Adrenal gland (tissue), 5 donors: ENCODE results near the gene ARHGAP8.

Experiments used
- POLR2A ChIP-seq, 2 donors: fragments of 450-650 bp; IDR thresholded peaks; one replicate each; pipeline ENCODE4 v1.6.1; 2017; ENCODE audit warnings: antibody characterized with exemption in 2 of 2, mild to moderate bottlenecking in 2 of 2, moderate library complexity in 1 of 2
- TF ChIP-seq, protein P1 (sequence below), 6 experiments: fragments of 450-650 bp in 4 of 6; fragments of 200-600 bp in 2 of 6; sonication (generic) in 1 of 6; IDR thresholded peaks; 1 replicate in 5 of 6; 2 replicates in 1 of 6; pipeline versions ENCODE4 v1.5.1 to v1.8.0; 2016 to 2021; ENCODE audit warnings: antibody characterized with exemption in 6 of 6, mild to moderate bottlenecking in 2 of 6, moderate library complexity in 1 of 6
- donor health status: DM: no; HTN: no; CAD: no.

DNA sequence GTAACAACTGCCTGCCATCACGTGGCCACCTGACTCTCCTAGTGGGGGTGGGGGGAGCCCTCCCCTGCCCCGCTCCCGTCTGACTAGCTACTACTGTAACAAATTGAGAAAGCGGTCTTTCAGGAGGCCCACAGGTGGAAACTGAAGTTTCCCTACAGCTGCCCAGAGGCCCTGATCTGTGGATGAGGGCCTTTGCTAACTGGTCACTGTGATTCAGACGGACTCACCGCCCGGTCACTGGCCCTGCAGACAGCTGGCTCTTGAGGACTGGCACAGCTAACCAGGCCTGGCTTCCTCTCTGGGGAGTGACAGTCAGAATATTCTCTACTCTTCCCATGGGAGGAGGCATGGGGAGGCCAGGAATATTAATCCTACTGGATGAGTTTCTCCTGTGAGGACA lies 116.8 kb downstream of the ARHGAP8 start:
- TF ChIP-seq POLR2A (IDR thresholded peaks at IDR 0.05): no peak
- TF ChIP-seq, protein P1, sequence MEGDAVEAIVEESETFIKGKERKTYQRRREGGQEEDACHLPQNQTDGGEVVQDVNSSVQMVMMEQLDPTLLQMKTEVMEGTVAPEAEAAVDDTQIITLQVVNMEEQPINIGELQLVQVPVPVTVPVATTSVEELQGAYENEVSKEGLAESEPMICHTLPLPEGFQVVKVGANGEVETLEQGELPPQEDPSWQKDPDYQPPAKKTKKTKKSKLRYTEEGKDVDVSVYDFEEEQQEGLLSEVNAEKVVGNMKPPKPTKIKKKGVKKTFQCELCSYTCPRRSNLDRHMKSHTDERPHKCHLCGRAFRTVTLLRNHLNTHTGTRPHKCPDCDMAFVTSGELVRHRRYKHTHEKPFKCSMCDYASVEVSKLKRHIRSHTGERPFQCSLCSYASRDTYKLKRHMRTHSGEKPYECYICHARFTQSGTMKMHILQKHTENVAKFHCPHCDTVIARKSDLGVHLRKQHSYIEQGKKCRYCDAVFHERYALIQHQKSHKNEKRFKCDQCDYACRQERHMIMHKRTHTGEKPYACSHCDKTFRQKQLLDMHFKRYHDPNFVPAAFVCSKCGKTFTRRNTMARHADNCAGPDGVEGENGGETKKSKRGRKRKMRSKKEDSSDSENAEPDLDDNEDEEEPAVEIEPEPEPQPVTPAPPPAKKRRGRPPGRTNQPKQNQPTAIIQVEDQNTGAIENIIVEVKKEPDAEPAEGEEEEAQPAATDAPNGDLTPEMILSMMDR (IDR thresholded peaks at IDR 0.05): no peak
